B cell (primary cell): Measurements from ENCODE around the gene NT5M.

Experiments used
- EZH2 ChIP-seq: IDR thresholded peaks from 2 replicates; pipeline ENCODE4 v1.6.1; 2012; ENCODE audit warnings: borderline replicate concordance, low read depth, mild to moderate bottlenecking, moderate library complexity, low read length; ENCODE audit not compliant: insufficient read depth, poor library complexity, severe bottlenecking
- TF ChIP-seq, protein P1 (sequence below): fragments of 200-600 bp; IDR thresholded peaks from one replicate; pipeline ENCODE4 v1.8.0; 2022; ENCODE audit warnings: antibody characterized with exemption, mild to moderate bottlenecking

DNA sequence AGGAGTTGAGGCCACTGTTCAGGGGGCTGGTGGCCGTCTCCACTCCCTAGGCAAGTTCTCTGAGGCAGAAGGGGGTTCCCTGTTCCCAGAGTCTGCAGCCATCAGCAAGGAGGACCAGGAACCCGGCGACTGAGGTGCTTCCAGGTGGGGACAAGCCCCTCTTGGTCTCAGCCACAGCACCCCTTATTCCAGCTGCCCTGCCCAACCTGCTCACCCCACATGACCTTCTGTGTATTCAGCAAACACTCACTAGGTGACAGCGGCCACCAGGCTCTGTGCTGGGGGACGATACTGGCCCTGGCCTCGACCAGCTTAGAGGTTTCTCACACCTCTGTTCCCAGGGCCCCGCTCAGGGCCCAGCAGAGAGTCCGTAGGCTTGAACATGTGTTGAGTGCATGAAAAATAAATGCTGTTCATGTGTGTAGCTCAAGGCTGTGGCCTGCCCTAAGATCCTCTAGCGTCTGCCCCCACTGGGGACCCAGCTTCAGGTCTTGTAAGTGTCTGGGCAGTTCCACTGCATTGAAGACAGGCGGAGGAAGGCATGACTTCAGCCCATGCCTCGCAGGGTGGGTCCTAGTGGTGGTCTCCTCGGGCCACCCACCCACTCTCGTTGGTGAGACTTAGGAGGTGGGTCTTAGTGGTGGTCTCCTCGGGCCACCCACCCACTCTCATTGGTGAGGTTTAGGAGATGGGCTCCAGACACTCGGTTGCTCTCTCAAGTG is 44.2 kb downstream of the NT5M start:
- TF ChIP-seq, protein P1, sequence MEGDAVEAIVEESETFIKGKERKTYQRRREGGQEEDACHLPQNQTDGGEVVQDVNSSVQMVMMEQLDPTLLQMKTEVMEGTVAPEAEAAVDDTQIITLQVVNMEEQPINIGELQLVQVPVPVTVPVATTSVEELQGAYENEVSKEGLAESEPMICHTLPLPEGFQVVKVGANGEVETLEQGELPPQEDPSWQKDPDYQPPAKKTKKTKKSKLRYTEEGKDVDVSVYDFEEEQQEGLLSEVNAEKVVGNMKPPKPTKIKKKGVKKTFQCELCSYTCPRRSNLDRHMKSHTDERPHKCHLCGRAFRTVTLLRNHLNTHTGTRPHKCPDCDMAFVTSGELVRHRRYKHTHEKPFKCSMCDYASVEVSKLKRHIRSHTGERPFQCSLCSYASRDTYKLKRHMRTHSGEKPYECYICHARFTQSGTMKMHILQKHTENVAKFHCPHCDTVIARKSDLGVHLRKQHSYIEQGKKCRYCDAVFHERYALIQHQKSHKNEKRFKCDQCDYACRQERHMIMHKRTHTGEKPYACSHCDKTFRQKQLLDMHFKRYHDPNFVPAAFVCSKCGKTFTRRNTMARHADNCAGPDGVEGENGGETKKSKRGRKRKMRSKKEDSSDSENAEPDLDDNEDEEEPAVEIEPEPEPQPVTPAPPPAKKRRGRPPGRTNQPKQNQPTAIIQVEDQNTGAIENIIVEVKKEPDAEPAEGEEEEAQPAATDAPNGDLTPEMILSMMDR, result no peak
- no peak for TF ChIP-seq EZH2
